ENCODE data around the gene DDX46.
"Not testable (repeated sequence)": the region's sequence is repeated elsewhere in the genome, so short reads cannot be mapped to it uniquely, and the experiment has no call there.

DDX46 gene

DNA sequence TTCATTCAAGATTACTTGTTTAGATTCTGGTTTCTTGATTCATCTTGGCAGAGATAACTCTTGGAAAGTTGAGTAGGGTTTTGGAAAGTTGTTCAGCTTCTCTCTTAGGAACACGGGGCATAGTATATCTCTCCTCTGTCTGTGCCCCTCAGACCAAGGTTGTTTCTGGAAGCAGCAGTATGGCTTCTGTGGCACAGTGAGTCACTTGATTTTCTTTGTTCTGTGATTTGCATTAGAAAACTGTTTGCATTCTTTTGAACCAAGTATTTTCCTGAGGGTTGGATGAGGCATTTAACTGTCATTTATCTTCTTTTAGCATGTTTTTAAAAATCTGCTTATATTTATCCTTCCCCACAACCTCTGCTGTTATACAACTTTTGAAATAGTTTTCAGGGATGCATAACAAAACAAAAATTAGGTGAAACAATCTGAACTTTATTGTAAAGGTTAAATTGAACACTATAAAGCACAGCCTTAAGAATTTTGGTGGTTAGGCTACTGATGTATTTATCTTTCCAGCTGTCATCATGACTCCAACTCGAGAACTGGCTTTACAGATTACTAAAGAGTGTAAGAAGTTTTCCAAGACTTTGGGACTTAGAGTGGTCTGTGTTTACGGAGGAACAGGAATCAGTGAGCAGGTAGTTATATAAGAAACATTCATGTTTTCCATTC is 26.5 kb downstream of the DDX46 start:
- DNase-seq, result no peak

DNA sequence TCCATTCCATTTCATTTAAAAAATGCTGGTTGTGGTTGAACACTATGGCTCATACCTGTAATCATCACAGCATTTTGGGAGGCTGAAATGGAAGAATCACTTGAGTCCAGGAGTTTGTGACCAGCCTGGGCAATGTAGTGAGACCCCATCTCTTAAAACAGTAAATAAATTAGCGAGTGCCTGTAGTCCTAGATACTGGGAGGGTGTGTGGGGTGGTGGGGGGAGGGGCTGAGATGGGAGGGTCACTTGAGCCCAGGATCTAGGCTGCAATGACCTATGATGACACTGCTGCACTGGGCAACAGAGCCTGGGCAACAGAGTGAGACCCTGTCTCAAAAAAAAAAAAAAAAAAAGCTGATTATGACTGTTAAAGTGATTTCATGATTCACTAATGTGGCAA is 29.1 kb downstream of the DDX46 start:
- DNase-seq, result no peak

DNA sequence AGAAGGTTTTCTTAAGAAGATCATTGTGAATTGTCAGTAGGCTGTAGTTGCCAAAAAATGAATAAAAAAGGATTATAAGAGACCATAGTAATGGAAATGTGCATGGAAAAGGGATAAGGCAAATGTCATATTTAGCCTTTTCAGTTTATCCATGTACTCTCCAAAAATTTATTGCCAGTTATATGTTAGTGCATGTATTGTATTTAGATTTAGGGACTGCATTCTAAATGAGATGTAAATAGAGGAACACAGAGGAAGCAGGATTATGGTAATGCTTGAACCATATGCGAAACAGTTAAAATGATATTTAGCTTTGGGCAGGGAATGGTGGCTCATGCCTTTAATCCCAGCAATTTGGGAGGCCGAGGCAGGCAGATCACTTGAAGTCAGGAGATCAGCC is 33.0 kb downstream of the DDX46 start:
- DNase-seq, result no peak

DNA sequence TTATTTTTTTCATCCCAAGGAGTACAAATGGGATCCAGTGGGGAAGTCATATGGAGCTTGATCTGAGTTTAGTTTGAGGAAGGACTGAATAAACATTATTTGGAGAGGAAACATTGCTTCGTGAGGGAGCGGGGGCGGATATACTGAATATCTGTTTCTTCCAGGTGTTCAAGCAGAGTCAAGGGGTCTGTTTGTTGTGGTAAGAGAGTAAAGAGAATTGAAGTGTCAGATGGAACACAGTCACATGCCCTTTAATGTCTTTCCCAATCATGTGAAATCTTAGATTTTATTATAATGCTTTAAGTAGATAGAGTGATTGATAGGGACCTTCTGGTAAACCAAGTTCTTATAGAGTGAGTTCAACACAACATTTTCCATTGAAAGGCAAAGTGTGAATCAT is 33.7 kb downstream of the DDX46 start:
- no peak for DNase-seq

DNA sequence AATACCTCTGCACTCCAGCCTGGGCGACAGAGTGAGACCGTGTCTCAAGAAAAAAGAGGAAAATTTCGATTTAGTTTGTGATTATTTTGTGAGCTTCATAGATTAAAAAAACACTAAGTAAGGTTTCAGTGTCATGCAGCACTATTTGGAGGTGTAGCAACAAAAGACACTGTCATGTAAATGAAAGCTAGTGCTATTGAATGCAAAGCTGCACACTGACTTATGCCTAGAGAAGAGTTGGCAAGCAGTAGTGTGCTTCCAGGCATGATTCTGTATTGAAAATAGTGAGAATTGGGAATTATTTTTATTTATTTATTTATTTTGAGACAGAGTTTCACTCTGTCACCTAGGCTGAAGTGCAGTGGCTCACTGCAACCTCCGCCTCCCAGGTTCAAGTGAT is 34.5 kb downstream of the DDX46 start:
- DNase-seq, result no peak

DNA sequence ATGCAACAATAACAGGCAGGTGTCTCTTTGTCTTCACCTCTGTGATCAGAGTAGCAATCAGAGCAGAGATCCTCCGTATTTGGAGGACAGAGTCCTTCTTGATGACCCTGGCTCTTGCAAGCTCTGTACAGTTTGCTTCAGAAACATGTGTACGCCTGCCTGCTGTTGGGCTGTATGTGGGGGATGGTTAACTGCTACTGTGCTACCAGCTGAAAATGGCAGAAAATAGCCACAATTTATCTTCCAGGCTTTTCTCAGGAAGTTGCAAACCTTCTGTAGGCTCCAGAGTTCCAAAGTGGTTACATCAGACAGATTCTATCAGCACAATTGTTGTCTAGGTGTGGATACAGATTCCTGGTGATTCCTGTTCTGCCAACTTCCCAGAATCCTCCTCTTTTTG is 35.5 kb downstream of the DDX46 start:
- DNase-seq, result no peak

DNA sequence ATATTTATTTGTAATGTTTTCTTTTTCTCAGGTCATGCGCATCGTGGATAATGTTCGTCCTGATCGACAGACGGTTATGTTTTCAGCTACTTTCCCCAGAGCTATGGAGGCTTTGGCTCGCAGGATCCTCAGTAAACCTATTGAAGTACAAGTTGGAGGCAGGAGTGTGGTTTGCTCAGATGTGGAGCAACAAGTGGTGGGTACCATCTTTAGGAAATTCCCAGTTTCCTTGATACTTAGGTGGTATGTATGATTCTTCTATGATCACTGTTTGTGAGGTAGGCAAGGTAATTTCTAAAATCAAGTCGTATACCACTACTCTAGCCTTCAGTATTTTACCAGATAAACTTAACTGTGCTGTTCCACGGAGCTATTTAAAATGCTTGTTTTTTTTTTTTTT is 36.2 kb downstream of the DDX46 start:
- DNase-seq, result no peak

DNA sequence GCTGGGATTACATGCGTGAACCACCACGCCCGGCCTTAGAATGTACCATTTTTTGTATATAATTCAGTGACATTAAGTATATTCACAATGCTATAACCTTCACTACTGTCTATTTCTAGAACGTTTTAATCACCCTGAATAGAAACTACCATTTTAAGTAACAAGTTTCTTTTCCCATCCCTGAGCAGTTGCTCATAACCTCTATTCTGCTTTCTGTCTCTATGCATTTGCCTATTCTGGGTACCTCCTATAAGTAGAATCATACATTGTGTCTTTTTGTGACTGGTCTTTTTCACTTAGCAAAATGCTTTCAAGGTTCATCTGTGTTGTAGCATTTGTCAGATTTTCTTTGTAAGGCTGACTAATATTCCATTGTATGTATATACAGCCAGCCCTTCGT is 39.9 kb downstream of the DDX46 start:
- no peak for DNase-seq

DNA sequence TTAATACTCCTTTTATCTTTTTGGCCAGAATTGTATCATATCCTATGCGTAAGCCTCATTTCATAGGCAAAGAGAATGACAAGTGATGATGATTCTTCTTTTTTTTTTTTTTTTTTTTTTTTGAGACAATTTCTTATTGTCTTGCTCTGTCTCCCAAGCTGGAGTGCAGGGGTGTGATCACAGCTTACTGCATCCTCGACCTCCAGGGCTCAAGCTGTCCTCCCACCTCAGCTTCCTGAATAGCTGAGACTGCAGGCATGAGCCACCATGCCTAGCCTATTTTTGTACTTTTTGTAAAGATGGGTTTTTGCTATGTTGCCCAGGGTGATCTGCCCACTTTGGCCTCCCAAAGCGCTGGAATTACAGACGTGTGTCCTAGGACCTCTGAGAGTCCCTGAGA is 45.2 kb downstream of the DDX46 start:
- DNase-seq, result no peak

DNA sequence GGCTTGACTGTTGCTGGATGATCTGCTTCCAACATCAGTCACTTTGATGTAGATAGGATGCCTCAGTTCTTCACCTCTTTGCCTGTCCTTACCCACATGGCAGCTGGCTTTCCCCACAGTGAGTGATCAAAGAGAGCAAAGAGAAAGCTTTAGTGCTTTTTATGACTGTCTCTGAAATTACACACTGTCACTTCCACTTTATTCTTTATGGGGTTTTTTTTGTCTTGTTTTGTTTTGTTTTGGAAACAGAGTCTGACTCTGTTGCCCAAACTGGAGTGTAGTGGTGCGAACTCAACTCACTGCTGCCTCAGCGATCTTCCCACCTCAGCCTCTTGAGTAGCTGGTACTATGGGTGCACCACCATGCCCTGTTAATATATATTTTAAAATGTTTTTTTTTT is 54.8 kb downstream of the DDX46 start:
- no peak for DNase-seq

DNA sequence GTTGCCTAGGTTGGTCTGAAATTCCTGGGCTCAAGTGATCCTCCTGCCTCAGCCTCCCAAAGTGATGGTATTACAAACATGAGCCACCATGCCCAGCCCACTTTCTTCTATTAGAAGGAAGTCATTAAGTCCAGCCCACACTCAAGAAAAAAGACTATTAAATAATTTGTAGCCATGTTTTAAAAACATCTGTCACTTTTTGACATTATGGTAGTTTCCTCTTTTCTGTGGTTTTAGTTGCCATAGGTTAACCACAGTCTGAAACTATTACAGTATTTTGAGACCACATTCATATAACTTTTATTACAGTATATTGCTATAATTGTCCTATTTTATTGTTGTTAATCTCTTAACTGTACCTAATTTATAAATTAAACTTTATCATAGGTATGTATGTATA is 55.2 kb downstream of the DDX46 start:
- no peak for DNase-seq

DNA sequence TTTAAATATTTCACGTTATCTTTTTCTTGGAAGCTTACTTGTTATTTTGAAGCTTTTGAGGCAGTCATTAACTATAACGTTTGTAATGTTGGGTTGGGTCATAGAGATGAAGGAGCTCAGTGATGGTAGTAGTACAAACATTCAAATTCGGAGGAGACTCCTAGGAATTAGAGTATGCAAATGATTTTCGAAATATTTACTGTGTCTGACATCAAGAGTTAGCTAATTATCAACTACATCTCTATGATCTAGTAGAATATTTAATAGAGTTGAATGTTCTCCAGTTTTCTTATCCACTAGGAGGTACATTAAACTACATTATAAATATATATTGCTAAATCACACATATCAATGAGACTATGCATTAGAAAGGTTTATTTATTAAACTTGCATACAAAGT is 58.4 kb downstream of the DDX46 start:
- no peak for DNase-seq

DNA sequence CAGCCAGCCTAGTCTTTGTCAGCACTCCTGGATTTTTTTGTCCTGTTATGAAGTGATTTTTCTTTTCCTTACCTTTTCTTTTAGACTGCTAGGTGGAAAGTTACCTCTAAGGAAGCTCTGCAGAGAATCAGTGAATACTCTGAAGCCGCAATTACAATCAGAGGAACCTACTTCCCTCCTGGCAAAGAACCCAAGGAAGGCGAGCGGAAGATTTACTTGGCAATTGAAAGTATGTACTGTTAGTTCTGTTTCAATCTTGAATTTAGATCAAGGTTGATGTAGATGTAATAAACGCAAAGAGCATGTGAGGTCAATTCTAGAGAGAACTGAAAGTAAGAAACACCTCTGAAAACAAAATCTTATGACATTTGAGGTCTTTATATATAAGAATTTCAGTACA is 60.2 kb downstream of the DDX46 start:
- no peak for DNase-seq

DNA sequence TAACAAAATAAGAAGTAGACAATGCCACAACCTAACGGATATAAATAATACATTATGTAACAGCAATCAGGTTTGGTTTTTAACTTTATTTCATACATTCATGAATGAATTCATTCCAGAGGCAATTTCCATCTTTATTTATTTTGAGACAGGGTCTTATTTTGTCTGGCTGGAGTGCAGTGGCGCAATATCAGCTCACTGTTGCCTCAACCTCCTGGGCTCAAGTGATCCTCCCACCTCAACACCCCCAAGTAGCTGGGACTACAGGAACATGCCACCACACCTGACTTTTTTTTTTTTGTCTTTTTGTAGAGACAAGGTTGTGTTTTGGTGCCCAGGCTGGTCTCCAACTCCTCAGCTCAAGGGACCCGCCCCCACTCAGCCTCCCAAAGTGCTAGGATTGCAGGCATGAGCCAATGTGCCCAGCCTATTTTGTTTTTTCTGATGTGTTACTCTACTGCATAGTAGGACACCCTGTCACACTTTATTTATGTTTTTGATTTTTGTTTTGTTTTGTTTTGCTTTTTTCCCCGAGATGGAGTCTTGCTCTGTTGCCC is 60.9 kb downstream of the DDX46 start:
- no peak for DNase-seq

DNA sequence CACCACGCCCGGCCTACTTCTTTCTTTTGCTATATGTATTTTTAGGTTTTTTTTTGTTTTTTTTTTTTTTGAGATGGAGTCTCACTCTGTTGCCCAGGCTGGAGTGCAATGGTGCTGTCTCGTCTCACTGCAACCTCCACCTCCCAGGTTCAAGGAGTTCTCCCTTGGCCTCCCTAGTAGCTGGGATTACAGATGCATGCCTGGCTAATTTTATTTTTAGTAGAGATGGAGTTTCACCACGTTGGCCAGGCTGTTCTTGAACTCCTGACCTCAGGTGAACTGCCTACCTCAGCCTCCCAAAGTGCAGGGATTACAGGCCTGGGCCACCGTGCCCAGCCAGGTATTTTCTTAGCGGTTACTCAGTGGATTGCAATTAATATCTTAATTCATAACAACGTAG is 63.3 kb downstream of the DDX46 start:
- no peak for DNase-seq

DNA sequence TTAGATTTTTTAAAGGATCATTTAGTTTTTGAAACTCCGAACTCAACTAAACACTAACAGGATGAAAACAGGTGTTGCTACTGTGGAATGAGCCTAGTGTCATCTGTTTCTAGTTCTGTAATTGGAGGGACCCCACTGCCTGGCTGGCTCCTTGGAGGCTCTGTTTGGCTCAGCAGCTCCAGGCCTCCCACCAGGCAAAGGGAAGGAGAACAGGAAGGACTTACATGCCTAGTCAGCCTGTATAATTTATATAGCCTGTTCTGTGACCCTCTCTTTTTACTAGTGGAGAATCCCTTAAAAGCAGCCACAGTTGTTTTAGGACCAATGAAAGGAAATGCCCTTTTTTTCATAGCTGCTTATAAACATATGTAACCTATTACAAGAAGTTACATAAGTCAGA is 66.1 kb downstream of the DDX46 start:
- no peak for DNase-seq

DNA sequence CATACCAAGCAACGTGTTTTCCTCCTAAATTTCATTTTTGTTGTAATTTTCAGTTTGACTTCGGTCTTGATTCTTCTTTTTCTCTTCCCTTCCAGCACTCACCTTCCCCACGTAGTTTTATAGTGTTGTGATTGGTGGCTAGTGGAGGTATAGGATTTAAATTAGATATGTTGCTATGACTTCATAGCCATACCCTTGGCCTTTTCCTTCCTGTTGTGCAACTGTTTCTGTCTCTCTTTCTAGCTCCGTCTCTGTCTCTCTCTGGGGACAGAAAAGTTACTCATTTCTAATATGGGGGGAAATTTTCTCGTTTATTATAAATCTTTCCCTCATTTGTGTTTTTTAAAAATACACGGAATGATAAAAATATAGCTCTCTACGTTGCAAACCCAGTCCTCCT is 66.6 kb downstream of the DDX46 start:
- DNase-seq, result no peak

DNA sequence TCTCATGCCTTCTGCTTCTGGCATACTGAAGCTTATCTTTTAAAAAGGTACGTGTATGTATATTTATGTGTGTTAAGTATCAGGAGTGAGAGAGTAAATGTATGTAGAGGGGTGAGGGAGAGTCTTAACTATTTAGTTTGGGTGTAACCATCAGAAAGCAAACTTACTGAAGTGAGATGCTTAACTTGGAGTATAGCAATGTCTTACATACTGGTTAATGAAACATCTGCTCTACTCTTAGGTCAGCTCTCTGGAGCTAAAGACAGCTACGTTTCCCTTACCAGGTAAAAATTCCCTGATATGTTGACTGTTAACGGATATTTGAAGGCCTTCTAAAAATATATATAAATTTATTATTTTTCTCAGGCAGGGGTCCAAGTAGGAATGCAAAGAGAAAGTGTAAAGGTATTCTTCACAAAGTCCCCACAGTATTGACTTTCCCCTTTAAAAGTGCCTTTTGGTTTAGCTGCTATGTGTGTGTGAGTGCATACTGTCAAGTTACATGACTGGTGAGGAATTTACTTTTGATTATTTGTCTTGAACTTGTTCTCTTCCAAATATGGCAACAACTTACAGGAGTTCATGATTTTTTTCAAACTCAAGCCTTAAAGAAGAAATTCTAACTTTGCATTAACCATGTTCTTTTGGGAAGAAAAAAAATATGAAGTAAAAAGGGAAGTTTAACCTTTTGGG is 74.9 kb downstream of the DDX46 start:
- no peak for DNase-seq

DNA sequence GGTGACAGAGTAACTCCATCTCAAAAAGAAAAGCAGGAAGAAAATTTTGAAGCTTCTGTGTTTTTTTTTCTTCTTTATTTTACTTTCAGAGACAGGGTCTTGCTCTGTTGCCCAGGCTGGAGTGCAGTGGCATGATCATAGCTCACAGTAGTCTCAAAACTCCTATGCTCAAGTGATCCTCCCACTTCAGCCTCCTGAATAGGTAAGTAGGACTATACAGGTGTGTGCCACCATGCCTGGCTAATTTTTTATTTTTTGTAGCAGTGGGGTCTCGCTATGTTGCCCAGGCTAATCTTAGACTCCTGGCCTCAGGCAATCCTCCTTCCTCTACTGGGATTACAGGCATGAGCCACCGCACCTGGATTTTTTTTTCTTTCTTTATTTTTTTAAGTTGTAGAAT is 77.0 kb downstream of the DDX46 start:
- DNase-seq, result no peak

DNA sequence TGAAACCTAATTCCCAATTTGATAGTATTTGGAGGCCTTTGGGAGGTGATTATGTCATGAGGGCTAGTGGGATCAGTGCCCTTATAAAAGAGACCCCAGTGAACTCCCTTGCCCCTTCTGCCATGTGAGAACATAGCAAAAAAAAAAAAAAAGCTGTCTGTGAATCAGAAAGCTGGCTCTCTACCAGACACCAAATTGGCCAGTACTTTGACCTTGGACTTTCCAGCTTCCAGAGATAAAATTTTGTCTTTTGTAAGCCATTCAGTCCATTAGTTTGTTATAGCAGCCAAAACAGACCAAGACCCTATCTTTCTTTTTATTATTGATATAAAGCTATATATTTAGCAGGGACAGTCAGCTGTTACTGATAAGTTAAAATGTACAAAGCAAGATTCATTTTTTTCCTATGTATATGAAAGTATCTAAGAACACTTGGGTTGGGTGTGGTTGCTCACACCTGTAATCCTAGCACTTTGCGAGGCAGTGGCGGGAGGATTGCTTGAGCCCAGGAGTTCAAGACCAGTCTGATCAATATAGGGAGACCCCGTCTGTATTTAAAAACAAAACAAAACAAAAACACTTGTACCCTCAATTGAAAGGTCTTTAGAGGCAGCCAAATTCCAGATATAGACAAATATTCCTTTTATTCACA is 79.1 kb downstream of the DDX46 start:
- no peak for DNase-seq

DNA sequence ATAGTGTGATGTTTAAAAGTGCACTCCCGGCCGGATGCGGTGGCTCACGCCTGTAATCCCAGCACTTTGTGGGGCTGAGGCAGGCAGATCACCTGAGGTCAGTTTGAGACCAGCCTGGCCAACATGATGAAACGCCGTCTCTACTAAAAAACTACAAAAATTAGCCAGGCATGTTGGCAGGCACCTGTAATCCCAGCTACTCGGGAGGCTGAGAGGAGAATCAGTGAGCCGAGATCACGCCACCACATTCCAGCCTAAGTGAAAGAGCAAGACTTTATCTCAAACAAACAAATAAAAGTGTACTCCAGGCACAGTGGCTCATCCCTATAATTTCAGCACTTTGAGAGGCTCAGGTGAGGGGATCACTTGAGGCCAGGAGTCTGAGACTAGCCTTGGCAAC is 79.8 kb downstream of the DDX46 start:
- DNase-seq, result not testable (repeated sequence)

DNA sequence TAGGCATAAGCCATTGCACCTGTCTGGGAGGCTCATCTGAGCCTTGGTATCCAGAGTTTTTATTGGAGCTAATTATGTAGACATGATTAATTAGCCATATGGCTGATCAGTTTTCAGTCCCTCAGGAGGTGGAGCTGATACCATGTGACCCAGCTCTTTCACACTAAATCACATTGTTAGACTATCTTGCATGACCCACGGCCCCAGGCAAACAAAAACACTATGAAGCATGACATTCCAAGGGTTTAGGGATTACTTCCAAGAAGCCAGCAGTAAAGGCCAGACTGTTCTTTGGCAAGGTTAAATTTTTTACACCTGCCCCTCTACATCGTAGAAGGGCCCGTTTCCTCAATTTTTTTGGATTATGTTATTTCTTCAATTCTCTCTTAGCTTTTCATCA is 82.2 kb downstream of the DDX46 start:
- no peak for DNase-seq

DNA sequence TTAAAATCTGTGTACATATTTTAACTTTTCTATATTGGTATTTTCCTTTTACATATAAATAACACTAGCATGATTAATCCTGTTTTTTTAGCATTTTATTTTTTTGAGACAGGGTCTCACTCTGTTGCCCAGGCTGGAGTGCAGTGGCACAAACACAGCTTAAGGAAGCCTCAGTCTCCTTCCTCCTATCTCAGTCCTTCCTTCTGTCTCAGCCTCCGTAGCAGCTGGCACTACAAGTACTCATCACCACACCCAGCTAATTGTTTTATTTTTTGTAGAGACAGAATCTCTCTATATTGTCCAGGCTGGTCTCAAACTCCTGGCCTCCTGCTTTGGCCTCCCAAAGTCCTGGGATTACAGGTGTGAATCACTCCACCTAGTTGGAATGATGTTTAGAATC is 85.7 kb downstream of the DDX46 start:
- DNase-seq, result no peak

DNA sequence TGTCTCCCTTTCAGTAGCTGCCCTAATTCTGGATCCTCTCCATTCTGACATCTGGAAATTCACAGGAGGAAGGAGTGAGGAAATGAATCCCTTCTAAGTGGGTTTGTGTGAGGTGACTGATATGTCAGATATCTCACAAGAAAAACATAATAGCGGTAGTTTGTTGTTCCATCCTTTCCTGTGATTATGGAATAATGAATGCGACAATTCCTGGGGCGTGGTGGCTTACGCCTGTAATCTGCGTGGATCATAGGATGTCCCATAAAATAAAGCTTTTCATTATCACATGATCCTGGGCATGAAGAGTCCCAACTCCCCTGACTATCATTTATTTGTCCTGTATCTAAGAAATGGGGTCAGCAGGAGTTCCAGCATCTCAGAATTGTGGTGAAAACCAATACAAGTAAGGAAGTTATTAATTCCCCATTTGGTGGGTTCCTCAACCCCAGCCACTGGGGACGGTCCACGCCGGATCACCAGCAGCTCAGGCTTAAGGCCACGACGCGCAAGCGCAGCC is 86.8 kb downstream of the DDX46 start:
- DNase-seq, result no peak
